ENCODE measurements around the gene HOXA2.

HOXA2 gene

GRCh38 chr7:27148031-27148755 is 45.7 kb upstream of the HOXA2 start (continued):
- TF ChIP-seq PRDM4 (tag by site-specific recombination; IDR thresholded peaks at IDR 0.05): no peak
- TF ChIP-seq ZSCAN23 (tag by site-specific recombination; IDR thresholded peaks at IDR 0.05): no peak
- peak; percentile 53 for TF ChIP-seq WT1 (tag by site-specific recombination; IDR thresholded peaks at IDR 0.05)
- no peak for TF ChIP-seq ZNF549 (tag by site-specific recombination; IDR thresholded peaks at IDR 0.05)
- no peak for TF ChIP-seq ZEB2 (tag by site-specific recombination; IDR thresholded peaks at IDR 0.05)
- TF ChIP-seq HIC1 (tag by site-specific recombination; IDR thresholded peaks at IDR 0.05): no peak
- no peak for TF ChIP-seq ZNF223 (tag by site-specific recombination; IDR thresholded peaks at IDR 0.05)
- no peak for TF ChIP-seq YY1 (tag by site-specific recombination; IDR thresholded peaks at IDR 0.05)
- no peak for TF ChIP-seq ZNF513 (tag by site-specific recombination; IDR thresholded peaks at IDR 0.05)
- no peak for TF ChIP-seq ZBTB7A (tag by site-specific recombination; IDR thresholded peaks at IDR 0.05; ENCODE audit: low read depth)
- no peak for TF ChIP-seq ZNF132 (tag by site-specific recombination; IDR thresholded peaks at IDR 0.05; ENCODE audit: borderline replicate concordance)
- peak; percentile 57; the same call in 1 of the 2 replicates for TF ChIP-seq ZBTB8A (tag by site-specific recombination; IDR thresholded peaks at IDR 0.05)
- no peak for TF ChIP-seq ZNF48 (tag by site-specific recombination; IDR thresholded peaks at IDR 0.05)
- TF ChIP-seq SP7 (tag by site-specific recombination; IDR thresholded peaks at IDR 0.05): 0 out of 2 replicates have a peak, but pooled peaks have one; percentile 17
- no peak for TF ChIP-seq GLIS1 (tag by site-specific recombination; IDR thresholded peaks at IDR 0.05)
- no peak for TF ChIP-seq ZNF280C (tag by site-specific recombination; IDR thresholded peaks at IDR 0.05)
- TF ChIP-seq SP2 (tag by site-specific recombination; IDR thresholded peaks at IDR 0.05): peak; percentile 72
- TF ChIP-seq INSM2 (tag by site-specific recombination; IDR thresholded peaks at IDR 0.05): no peak
- TF ChIP-seq ZNF202 (tag by site-specific recombination; IDR thresholded peaks at IDR 0.05; ENCODE audit: borderline replicate concordance): no peak
- TF ChIP-seq ZNF664 (tag by site-specific recombination; IDR thresholded peaks at IDR 0.05): no peak
- TF ChIP-seq ZNF311 (tag by site-specific recombination; IDR thresholded peaks at IDR 0.05; ENCODE audit: borderline replicate concordance): no peak
- TF ChIP-seq ZNF600 (tag by site-specific recombination; IDR thresholded peaks at IDR 0.05): no peak
- TF ChIP-seq ZNF2 (tag by site-specific recombination; IDR thresholded peaks at IDR 0.05): no peak
- no peak for TF ChIP-seq GLI4 (tag by site-specific recombination; IDR thresholded peaks at IDR 0.05)
- no peak for TF ChIP-seq ZNF24 (tag by site-specific recombination; IDR thresholded peaks at IDR 0.05)
- peak; percentile 87 for TF ChIP-seq ZFHX2 (tag by site-specific recombination; conservative IDR thresholded peaks at IDR 0.05)
- TF ChIP-seq ZNF335 (tag by site-specific recombination; conservative IDR thresholded peaks at IDR 0.05): peak; percentile 89
- TF ChIP-seq ZNF747 (tag by site-specific recombination; IDR thresholded peaks at IDR 0.05): no peak
- no peak for TF ChIP-seq ZNF18 (tag by site-specific recombination; IDR thresholded peaks at IDR 0.05)
- no peak for TF ChIP-seq ZNF16 (tag by site-specific recombination; IDR thresholded peaks at IDR 0.05; ENCODE audit: low read depth)

Measured in HEK293 (cell line).